ENCODE measurements around the gene PCDHA7.
"Not testable (repeated sequence)": the region's sequence is repeated elsewhere in the genome, so short reads cannot be mapped to it uniquely, and the experiment has no call there.

Gene PCDHA7

GRCh38 chr5:140855772-140856674 lies 22.0 kb downstream of the PCDHA7 start, which contains the start of gene PCDHA10:
Gene PCDHA10, plus strand, starts transcription at chr5:140855897. Its CDS starts 152 bp downstream, at chr5:140856049.
- Histone ChIP-seq H3K27ac (no peak within 1 kb of the TSS), H3K4me3 (no peak within 1 kb of the TSS)

GRCh38 chr5:140857177-140857986 lies 23.3 kb downstream of the PCDHA7 start:
- Histone ChIP-seq H3K4me3 (no peak overlapping the region), H3K27ac (no peak overlapping the region)

- Histone ChIP-seq H3K27ac (no peak overlapping the region), H3K4me3 (no peak overlapping the region)
Measured at GRCh38 chr5:140857987-140858240, 23.8 kb downstream of the PCDHA7 start.

GRCh38 chr5:140862441-140863295 lies 28.6 kb downstream of the PCDHA7 start:
- Histone ChIP-seq H3K27ac (no peak overlapping the region), H3K4me3 (no peak overlapping the region)

- Histone ChIP-seq H3K27ac (no peak within 1 kb of the TSS), H3K4me3 (no peak within 1 kb of the TSS)
Measured at GRCh38 chr5:140868721-140869554, 34.9 kb downstream of the PCDHA7 start, which contains the start of gene PCDHA11. Gene PCDHA11, plus strand, starts transcription at chr5:140868957. Its CDS starts 147 bp downstream, at chr5:140869104.

GRCh38 chr5:140869555-140869886 lies 35.5 kb downstream of the PCDHA7 start:
- no peak overlapping the region for H3K27ac ChIP-seq
- no peak overlapping the region for H3K4me3 ChIP-seq

- Histone ChIP-seq H3K4me3 (no peak overlapping the region), H3K27ac (no peak overlapping the region)
Measured at GRCh38 chr5:140870221-140871201, 36.4 kb downstream of the PCDHA7 start.

GRCh38 chr5:140875085-140876065 lies 41.3 kb downstream of the PCDHA7 start, which contains the start of gene PCDHA12:
Gene PCDHA12, plus strand, starts transcription at chr5:140875308. Its CDS starts 165 bp downstream, at chr5:140875473.
- no peak within 1 kb of the TSS for H3K4me3 ChIP-seq
- no peak within 1 kb of the TSS for H3K27ac ChIP-seq

GRCh38 chr5:140876541-140877261 lies 42.6 kb downstream of the PCDHA7 start:
- H3K27ac ChIP-seq, H3K4me3 ChIP-seq: not testable (repeated sequence)

- no peak overlapping the region for H3K27ac ChIP-seq
- no peak overlapping the region for H3K4me3 ChIP-seq
Measured at GRCh38 chr5:140877262-140877581, 43.2 kb downstream of the PCDHA7 start.

GRCh38 chr5:140881889-140882590 lies 48.0 kb downstream of the PCDHA7 start, which contains the start of gene PCDHA13:
Gene PCDHA13, plus strand, starts transcription at chr5:140882124. Its CDS starts 145 bp downstream, at chr5:140882269.
- no peak within 1 kb of the TSS for H3K4me3 ChIP-seq

GRCh38 chr5:140882591-140882899 lies 48.5 kb downstream of the PCDHA7 start:
- Histone ChIP-seq H3K4me3 (no peak overlapping the region), H3K27ac (no peak overlapping the region)

More at GRCh38 chr5:140881889-140882590, 48.0 kb downstream of the PCDHA7 start, which contains the start of gene PCDHA13:
- no peak within 1 kb of the TSS for H3K27ac ChIP-seq

GRCh38 chr5:140883373-140883772 lies 49.3 kb downstream of the PCDHA7 start:
- no peak overlapping the region for H3K4me3 ChIP-seq
- H3K27ac ChIP-seq = no peak overlapping the region

- no peak overlapping the region for H3K27ac ChIP-seq
- H3K4me3 ChIP-seq = no peak overlapping the region
Measured at GRCh38 chr5:140883927-140884697, 50.0 kb downstream of the PCDHA7 start.
